Central memory CD4-positive, alpha-beta T cell (primary cell): ENCODE data around the gene UQCRQ.
A peak's percentile ranks its signal among the peaks of the same experiment; 100 is the strongest.

Experiments used
- DNase-seq: peaks from one replicate; pipeline ENCODE4 v3.0.0; 2022

The UQCRQ gene

DNA sequence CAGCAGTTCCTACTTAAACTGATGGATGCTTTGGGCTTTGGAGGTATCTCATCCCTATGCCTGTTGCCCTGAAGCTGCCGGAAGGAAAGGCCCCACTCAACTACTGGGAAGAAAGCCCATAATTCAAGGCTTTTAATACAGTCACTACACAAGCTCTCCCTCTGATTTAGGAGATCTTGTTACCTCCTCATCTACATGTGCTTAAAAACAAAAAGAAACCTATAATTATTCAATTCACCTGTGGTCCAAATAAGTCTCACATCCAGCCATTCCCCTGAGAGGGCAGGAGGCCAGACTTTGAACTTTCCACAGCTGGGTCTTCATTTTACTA, 6.3 kb downstream of the UQCRQ start:
- DNase-seq, result no peak

DNA sequence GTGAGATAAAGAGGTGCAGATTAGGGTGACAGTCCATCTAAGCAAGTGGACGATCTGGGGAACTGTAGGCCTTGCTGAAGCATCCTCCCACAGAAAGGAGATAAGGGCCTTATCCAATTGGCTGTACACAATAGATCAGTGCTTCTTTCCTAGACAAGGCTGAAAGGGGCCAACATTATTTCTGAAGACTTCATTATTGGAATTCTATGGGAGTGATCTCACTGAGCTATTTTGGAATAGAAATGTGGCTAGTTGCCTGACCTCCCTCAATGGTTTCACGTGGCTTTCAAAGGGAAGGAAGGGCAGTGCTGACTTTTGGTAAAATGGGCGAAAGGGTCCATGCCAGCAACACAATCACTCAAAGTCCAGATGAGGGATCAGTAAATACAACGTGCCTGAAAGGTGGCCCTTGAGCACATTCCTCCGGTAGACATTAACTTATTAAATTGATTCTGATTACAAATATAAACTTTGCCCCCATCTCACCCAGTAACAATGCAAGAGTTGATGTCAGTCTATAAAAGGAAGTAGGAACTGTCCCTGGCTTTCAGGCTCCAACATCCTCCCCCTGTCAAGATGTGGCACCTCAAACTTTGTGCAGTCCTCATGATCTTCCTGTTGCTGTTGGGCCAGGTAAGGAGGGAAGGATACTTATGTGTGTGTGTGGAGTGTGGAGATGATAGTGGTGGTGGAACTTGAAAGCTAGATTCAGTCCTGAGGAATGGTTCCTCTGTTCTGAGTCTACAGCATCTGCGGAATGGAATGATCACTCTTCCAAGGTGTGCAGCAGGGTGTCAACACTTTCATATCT, 6.9 kb downstream of the UQCRQ start, which contains the start of gene LEAP2:
TSS of gene LEAP2 (plus strand) at position 550 of the 811 bp plus-strand sequence. CDS start at position 577, 27 bp downstream.
- DNase-seq, result no peak

DNA sequence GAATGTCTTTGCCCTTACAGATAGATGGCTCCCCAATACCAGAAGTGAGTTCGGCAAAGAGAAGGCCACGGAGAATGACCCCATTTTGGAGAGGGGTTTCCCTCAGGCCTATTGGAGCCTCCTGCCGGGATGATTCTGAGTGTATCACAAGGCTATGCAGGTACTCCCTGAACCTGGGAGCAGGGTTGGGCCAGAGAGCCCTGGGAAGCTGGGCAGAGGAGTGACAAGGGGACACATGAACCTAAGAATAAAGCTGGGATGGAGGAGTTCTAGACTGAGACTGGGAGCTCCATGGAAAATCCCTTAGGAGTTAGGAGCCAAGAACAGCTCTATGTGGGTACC, 7.5 kb downstream of the UQCRQ start:
- DNase-seq, result no peak

DNA sequence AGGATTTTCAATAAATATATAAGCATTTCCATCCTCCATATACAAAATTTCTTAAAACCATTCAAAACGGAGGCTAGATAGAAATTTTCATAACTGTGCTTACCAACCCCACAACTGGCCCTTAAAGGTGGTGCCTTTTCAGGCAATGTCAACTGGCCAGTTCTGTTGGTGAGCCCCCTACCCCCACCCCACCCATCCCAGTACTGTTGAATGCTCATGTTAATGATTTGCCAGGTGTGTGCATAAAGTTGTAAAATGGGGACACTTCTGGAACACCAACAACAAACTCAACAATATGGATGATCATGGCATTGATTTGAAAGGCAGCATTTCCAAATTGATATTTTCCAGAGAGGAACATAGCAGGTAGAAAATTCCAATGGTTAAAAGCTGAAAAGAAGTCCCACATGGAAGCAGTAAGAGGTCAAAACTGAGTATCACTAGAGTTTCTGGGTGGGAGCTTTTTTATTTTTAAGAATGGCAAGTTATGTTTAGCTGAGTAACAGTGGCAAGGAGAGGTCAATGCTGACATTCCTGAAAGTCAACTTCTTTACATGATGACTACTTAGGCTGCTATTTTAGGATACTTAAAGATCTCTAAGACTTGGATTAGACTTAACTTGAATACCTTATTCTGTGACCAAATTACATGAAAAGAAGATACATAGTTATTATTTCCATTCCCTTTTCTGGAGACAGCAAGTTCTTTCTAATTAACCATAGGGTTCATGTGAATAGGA, 9.7 kb downstream of the UQCRQ start:
- no peak for DNase-seq

DNA sequence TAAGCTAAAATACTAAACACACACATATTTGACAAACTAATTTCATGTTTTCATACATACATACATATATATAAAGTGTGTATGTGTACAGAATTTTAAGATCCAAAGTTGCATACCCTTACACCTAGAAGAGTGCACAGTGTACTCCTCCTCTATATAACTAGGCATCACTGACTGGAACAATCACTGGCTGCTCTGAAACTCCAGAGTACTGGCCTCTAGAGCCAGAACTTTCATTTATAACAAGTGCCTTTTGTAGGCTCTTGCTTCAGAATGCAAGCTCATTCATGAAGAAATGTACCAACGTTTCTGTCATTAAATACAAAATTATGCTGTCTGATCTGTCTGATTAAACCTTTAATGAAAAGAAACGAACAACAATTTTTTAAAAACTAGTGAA, 11.0 kb downstream of the UQCRQ start:
- DNase-seq, result no peak

DNA sequence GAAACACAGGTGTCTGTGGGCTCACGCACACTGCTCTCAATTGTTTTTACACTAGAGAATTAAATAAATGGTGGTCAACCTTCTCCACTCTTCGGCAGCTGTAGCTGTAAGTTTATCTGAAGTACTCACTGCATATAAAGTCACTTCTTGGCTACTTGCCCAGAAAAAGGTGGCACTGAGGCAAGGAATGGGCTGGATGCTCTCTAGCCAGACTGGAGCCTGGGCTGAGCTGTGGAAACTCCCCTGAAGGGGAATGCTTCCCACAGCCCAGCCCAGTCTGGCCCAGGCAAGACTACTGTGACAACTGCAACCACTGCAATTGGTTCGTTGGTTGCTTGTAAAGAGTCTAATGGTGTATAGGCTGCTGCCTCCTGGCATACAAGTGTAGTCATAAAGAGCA, 11.5 kb downstream of the UQCRQ start:
- DNase-seq, result no peak

DNA sequence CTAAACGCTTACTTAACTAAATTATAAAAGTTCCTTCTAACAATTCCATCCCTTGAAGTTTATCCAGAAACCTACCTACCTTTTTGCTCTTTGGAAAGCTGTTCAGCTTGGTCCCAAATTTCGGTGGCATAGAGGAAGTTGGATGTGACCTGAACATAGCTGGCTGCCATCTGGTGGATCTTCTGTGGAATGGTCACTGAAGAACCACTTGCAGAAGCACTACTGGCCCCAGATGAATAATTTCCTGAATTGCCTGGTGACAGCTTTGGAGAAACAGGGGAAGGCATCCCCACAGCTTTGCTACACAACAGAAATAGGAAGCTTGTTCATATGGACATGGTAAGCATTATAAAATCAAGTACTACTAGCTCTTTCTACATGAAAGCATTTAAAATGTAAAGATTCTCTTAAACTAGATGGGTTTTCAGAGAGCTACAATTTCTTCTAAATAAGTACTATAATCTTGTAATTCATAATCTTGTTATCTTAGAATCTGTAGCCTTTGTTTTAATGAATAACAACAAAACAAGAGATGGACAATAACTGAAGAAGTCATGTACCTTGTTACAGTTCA, 16.9 kb downstream of the UQCRQ start:
- peak; percentile 20 for DNase-seq

DNA sequence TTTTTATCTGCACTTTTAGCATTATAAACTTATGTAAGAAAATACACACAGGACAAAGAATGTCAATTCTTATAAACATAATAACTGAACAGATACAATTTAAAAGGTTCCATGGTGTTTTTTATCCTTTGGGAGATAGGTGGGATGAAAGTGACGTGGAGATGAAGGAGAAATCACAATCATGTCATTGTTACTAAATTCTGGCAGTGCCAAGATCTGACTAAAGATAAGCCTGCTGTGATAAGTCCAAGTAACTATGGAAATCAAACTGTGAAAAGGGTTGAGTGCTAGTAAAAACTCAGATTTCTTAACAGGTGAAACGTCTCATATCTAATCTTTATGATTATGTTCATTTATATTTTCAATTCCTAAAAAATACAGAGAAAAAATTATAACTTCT, 18.1 kb downstream of the UQCRQ start:
- no peak for DNase-seq

DNA sequence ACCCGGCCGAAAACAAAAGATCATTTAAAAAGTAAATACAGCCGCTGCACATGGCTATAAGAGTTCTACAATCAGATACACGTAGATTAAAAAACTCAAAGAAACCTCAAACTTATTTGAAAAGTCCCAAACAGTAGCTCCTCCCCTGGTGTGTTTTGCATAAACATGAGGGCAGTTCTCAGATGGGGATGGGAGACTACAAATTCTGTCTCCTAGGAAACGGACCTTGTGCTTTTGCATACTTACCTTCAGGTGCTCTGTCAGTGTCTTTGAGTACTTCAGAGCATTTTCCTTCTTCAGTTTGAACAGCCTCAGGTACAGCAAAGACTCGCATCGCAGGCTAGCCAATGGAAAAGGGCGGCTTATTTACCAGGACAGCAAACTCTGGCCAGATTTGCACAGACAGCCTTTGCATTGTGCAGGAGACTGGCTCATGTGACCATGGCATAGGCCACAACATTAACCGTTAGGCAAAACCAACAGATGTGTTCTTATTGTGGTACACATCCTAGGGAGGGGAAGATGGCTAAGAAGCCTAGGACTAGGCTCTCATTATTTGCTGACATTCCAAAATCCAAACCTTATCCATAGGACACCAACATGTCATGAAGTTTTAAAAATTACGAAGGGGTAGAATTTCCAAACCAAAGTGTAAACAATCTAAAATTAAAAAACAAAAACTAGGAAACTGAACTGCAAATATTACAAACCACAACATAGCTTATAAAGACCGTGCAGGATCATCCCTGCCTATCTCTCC, 19.8 kb downstream of the UQCRQ start:
- DNase-seq, result no peak

DNA sequence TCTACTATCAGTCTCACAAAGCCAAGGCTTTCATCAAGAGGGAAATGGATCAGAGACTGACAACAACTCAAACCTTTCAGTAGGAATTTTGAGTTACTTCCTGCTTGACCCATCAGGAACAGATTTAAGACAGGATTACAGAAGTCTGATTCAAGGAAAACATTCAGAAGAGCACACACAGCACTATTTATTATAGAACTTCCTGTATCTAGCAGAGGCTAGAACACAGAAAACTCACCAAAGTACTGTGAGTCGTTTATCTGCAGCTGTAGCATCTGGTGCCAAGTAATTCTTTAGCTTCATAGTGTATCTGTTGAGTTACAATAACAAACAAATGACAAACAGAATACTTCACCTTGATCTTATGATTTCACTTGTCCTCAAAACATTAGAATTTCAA, 20.8 kb downstream of the UQCRQ start:
- DNase-seq, result no peak

DNA sequence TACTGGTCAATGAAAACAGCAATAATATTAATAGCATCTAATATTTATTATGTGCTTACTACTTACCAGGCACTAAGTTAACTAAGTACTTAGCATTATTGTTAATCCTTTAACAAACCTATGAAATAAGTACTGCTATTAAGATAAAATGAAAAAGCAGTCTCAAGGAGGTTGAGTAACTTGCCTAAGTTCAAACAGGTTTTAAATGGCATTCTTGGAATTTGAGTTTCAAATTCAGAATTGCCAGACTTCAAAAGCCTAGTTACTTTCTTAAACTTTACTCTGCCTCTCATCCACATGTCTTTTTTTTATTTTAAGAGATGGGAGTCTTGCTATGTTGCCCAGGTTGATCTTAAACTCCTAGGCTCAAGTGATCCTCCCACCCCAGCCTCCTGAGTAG, 23.1 kb downstream of the UQCRQ start:
- DNase-seq, result no peak

DNA sequence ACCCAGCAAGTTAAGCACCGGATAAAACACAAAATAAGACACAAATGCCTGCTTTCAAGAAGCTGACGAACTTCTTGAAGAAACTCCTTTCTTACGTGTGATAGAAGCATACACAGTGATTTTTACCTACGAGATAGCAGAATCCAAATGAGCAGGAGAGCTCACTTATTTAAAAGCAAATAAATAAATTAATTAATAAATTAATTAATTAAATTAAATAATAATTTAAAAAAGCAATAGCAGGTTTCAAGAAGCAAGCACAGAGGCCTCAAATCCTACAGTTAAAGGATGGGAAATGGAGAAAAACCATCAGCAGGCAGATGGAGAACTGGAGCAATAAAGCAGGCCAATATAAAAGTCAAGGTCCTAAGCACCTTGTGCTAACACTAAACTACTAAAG, 24.4 kb downstream of the UQCRQ start:
- DNase-seq, result no peak

DNA sequence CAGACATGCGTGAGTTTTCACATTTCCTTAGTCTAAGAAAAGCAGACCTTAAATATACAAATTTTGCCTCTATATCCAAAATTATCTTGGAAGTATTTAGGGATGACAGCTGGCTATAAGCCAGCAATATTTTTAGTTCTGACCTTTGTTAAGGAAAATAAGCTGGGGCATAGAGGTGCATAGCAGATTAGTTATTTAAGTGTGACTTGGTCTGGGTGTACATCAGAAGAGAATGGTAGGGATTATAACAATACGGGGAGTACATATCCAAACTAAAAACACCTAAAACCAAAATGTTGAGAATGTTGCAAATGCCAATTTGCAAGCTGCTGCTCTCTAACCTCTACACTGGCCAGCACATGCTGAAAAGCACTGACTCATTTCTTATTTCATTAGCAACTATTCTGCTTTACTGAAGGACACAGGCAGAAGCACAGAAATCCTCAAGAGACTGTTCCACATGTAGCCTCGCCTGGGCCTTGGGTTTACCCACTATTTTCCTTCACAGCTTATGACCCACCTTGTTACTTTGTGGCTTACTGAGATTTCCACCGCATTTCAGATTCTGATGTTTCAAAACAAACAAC, 29.4 kb downstream of the UQCRQ start:
- no peak for DNase-seq

DNA sequence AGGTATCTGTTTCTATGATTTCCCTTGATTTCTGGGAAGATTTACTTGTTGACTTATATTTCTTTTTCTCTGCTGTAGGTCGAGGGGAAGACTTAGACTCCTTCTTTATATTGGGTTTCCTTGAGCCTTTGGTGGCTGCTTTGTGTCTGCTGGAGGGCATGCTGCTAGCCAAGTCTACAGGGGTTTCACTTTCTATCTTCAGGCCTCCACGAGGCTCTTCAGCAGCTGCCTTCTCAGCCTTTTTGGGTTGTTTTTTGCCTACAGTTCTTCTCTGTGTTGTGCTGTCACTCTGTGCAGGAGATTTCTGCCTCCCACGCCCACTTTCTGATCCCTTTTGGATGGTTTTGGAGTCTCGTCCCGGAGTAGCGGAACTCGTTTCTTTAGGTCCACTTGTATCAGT, 30.2 kb downstream of the UQCRQ start:
- no peak for DNase-seq

DNA sequence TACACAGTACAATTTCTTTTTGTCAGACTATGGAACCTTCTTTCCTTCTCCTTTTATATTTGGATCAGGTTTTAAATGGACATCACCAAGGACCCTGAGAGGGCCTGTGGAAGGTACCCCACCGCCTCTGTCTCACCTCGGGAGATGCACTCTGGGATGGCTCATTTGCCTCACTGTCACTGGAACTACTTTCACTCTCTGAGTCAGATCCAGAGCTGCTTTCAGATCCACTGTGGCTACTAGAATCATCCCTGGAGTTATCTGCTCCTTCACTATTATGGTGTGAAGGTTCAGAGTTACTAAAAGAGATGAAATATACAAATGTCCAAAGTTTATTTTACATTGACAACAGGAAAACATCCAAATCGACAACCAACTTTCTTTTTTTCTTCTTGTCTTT, 31.7 kb downstream of the UQCRQ start:
- DNase-seq, result no peak

DNA sequence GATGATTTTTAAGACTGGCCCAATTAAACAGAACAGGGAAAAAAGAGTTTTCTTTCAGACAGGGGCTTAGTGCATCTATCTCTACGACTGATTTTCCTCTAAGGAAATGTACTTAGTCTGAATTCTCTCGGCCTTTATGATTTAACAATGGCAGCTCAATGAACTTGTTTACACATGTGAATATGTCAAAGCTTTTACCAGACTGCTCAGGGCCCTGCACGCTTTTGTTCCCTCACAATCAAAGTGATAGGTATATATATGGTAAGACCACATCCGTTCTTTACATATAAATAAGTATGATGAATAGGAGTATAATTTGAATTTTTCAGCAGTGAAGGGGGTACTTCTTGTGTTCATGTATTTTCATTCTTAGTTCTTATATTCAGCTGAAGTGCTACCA, 34.6 kb downstream of the UQCRQ start:
- no peak for DNase-seq

DNA sequence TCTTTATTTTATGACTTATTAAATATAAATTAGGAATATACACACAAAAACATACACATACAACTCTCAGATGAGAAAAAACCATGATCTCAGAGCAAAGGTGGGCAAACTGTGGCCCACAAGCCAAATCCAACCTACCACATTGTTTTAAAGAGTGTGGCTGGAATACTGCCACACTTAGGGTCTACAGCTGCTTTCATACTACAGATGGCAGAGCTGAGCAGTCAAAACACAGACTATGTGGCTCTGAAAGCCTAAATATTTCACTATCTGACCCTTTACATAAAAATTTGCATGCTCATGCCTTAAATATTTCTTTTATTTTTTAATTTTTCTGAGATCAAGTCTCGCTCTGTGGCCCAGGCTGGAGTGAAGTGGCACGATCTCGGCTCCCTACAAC, 35.3 kb downstream of the UQCRQ start:
- DNase-seq, result no peak

DNA sequence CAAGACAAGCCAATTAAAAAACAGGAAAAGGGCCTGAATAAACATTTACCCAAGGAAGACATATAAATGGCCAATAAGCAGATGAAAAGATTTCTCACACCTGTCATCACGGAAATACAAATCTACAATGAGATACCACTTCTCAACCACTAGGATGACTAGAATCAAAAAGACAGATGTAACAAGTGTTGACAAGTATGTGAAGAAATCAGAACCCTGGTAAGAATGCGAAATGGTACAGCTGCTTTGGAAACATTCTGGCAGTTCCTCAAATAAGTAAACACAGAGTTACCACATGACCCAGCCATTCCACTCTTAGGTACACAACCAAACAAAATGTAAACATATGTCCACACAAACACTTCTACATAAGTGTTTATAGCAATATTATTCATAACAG, 39.5 kb downstream of the UQCRQ start:
- no peak for DNase-seq

DNA sequence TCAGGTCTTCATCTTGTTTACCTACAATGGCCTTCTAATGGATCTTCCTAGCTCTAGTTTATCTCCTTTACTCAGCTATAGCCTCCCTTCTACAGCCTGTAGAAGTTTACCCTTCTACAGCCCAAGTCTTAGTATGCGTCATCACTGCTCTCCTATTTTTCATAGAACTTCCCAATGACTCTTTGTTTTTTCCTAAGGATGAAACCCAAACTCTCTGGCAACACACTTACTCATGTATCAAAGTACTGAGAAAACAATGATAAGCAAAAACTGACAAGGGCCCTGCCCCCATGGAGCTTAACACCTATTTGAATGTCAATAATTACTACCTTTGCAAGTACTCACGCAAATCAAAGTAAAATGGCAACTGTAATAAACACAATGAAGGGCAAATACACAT, 40.7 kb downstream of the UQCRQ start:
- no peak for DNase-seq

DNA sequence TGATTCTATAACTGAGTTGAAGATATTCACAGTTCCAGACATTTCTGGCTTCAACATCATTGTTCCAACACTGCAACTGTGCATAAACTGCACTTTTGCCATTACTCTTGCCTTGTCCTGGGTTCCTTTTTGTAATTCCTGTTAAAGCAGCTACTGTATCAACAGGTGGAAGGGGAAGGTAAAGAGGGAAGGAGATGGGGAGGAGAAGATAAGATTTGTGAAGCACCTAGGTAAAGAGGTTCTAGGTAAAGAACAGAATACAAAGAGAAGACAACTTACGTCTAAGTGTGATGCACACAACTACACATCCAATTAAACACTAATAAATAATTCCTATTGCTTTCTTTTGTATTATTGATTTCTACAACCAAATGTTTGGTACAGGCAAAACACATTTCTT, 43.3 kb downstream of the UQCRQ start:
- no peak for DNase-seq

DNA sequence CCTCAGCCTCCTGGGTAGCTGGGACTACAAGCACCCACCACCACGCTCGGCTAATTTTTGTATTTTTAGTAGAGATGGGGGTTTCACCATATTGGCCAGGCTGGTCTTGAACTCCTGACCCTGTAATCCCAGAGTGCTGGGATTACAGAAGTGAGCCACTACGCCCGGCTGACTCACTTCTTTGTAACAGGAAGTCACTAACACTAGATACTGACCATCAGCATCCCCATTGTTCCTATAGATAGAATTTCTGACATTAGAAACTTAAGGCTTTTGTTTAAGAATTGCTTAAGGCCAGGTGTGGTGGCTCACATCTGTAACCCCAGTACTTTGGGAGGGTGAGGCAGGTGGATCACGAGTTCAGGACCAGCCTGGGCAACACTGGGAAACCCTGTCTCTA, 49.2 kb downstream of the UQCRQ start:
- no peak for DNase-seq

DNA sequence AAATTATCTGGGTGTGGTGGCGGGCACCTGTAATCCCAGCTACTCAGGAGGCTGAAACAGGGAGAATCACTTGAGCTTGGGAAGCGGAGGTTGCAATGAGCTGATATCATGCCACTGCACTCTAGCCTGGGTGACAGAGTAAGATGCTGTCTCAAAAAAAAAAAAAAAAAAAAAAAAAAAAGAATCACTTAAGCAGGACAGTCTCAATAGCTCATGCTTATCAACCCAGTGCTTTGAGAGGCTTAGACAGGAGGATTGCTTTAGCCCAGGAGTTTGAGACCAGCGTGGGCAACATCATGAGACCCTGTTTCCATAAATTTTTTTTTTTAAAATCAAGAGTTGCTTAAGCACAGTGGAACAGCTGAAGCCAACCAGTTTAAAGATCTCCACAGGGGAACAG, 49.6 kb downstream of the UQCRQ start:
- no peak for DNase-seq
